AG04450 (cell line): ENCODE data around the gene GALNT9. TPM values are rescaled to one million over a fixed set of nuclear protein-coding genes. Genes with fewer than 3 reads are reported as not detected.

Source experiments
- CTCF ChIA-PET: fragments of 300-600, 350-600 bp; formaldehyde crosslinking; extraction: SDS; loops from one replicate; lab custom pipeline; 2022; ENCODE audit warnings: antibody characterized with exemption, inconsistent platforms; lab: Charles Lee
- POLR2A ChIA-PET: fragments of 350-600 bp; formaldehyde crosslinking; extraction: SDS; loops from one replicate; lab custom pipeline; 2021; ENCODE audit warnings: antibody characterized with exemption, inconsistent platforms; lab: Yijun Ruan, JAX
- DNase-seq: peaks from one replicate; pipeline ENCODE4 v3.0.0-alpha.2; 2011; ENCODE audit warnings: low read depth, low spot score
- H3K27ac ChIP-seq: one replicate; pipeline ENCODE4 v1.5.1; 2012; ENCODE audit warnings: low read depth, low read length, control low read depth
- H3K27me3 ChIP-seq: one replicate; pipeline ENCODE4 v1.6.0; 2012; ENCODE audit warnings: low read length; ENCODE audit not compliant: control insufficient read depth, insufficient read depth
- H3K4me3 ChIP-seq: 2 replicates; pipeline ENCODE4 v1.5.1; 2011; ENCODE audit warnings: mild to moderate bottlenecking, low read depth, low read length, control low read depth
- H3K9me3 ChIP-seq: 2 replicates; pipeline ENCODE4 v1.5.1; 2012; ENCODE audit warnings: low read length; ENCODE audit not compliant: control insufficient read depth, insufficient read depth
- CTCF ChIP-seq: IDR thresholded peaks from 2 replicates; pipeline ENCODE4 v1.5.1; 2011; ENCODE audit warnings: low read depth, low read length, control low read depth, inconsistent platforms
- polyA plus RNA-seq: library from polyadenylated mRNA; depleted of rRNA; stranded (reverse); fragments of >200 nt; gene quantifications from 2 replicates; pipeline ENCODE4 v1.2.3, GENCODE V29; 2011

The GALNT9 gene
- polyA plus RNA-seq, 1 experiment: not detected

- ChIA-PET CTCF (no interaction called here), POLR2A (no interaction called here)
- no peak for TF ChIP-seq CTCF
- no peak overlapping the region for H3K27ac ChIP-seq
- H3K9me3 ChIP-seq: peaks cover 21% of the 10 kb centered on the region; the same call in 1 of the 2 replicates
- DNase-seq: no peak
- H3K4me3 ChIP-seq: no peak overlapping the region
- no peaks in the 10 kb centered on the region for H3K27me3 ChIP-seq
These were observed 70.0 kb downstream of the GALNT9 start for GRCh38 chr12:132259364-132259871.

GRCh38 chr12:132258543-132258942 lies 70.8 kb downstream of the GALNT9 start:
- Histone ChIP-seq H3K9me3 (peaks cover 14% of the 10 kb centered on the region; the same call in 1 of the 2 replicates), H3K27ac (no peak overlapping the region), H3K27me3 (no peaks in the 10 kb centered on the region), H3K4me3 (no peak overlapping the region)
- DNase-seq: no peak
- CTCF ChIA-PET: no interaction called here
- POLR2A ChIA-PET: no interaction called here
- no peak for TF ChIP-seq CTCF

GRCh38 chr12:132257955-132258490 lies 71.4 kb downstream of the GALNT9 start:
- ChIA-PET POLR2A (no interaction called here), CTCF (no interaction called here)
- no peak for TF ChIP-seq CTCF
- DNase-seq: no peak
- H3K27me3 ChIP-seq: no peaks in the 10 kb centered on the region
- H3K27ac ChIP-seq: no peak overlapping the region
- H3K9me3 ChIP-seq: peaks cover 14% of the 10 kb centered on the region; the same call in 1 of the 2 replicates
- H3K4me3 ChIP-seq: no peak overlapping the region

- ChIA-PET CTCF (no interaction called here), POLR2A (no interaction called here)
- no peak for TF ChIP-seq CTCF
- no peaks in the 10 kb centered on the region for H3K27me3 ChIP-seq
- no peak overlapping the region for H3K4me3 ChIP-seq
- no peak for DNase-seq
- peaks cover 11% of the 10 kb centered on the region; the same call in 1 of the 2 replicates for H3K9me3 ChIP-seq
- no peak overlapping the region for H3K27ac ChIP-seq
These were observed 72.0 kb downstream of the GALNT9 start for GRCh38 chr12:132257206-132257954.

- ChIA-PET POLR2A (no interaction called here), CTCF (no interaction called here)
- no peaks in the 10 kb centered on the region for H3K27me3 ChIP-seq
- no peak overlapping the region for H3K27ac ChIP-seq
- no peak for DNase-seq
- TF ChIP-seq CTCF: no peak
- no peak overlapping the region for H3K4me3 ChIP-seq
- H3K9me3 ChIP-seq: peaks cover 8% of the 10 kb centered on the region; the same call in 1 of the 2 replicates
These were observed 72.7 kb downstream of the GALNT9 start for GRCh38 chr12:132256646-132257045.
